HUDEP-2 (cell line): ENCODE measurements around the gene RNGTT.
"Not testable (repeated sequence)": the region's sequence is repeated elsewhere in the genome, so short reads cannot be mapped to it uniquely, and the experiment has no call there.

Source experiments
- DNase-seq, 76 experiments: peaks; one replicate each; lab custom pipeline; 2025; ENCODE audit not compliant: unreplicated experiment in 76 of 76; lab: John Stamatoyannopoulos, UW

RNGTT gene

GRCh38 chr6:88869263-88870020 lies 94.0 kb downstream of the RNGTT start:
- peak in 3 of 76 experiments; percentile 5 to 8 (median 8) for DNase-seq

DNA sequence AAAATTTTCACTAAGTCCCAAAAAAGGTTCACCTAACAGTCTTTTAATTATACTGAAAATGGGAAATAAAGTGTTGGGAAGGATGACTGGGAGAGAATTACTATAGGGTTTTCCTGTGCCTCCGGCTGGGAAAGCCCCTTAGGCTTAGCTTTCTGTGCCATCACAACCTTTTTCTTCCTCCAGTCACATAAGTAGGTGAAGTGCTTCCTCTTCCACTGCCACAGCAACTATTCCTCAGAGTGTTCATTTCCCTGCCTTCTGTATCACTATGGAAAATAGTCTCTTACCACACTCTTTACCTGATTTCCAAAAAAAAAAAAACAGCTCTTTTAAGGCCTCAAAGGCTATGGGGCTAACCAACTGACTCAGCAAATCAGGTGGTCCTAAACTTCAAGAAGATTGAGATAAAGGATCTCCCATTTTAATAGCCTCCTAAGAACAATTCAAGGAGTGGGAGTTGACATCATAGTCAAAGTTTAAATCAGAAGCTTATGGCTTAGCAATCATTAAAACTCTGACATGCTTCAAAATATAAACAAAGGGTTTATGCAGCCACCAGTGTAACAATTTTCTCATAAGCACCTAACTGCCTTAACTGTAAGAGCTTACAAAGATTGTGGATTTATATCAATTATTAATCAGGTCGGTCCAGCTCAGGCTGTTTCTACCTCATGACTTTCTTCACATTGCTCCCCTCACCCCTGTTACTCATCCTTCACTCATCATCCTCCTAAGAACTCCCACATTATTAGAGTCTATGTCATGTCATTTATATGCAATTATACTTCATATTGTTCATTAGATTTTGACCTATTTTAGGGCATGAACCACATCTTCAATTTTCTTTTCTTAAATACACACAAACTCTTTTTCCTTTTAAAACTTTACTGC lies 95.3 kb downstream of the RNGTT start:
- DNase-seq: no peak

- DNase-seq: no peak
Observed at GRCh38 chr6:88866856-88867255, 96.6 kb downstream of the RNGTT start.

DNA sequence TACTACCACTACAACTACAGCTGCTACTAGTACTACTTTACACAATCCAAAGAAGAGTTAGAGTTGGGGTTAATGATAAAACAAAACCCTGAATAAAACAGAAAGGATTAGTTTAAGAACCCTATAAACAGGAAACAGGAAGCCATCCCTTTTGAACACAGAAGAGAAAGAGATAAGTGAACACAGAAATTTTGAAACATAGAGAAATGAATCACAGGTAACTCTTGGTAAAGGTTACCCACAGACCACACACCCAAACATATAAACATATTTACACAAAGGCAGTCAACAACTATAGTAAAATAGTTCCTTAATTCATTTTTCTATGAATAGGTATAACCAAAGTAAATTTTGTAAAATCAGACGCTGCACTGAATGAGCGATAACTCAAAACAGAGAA lies 98.1 kb downstream of the RNGTT start:
- no peak for DNase-seq

- no peak for DNase-seq
Observed at GRCh38 chr6:88864359-88865054, 98.9 kb downstream of the RNGTT start.

DNA sequence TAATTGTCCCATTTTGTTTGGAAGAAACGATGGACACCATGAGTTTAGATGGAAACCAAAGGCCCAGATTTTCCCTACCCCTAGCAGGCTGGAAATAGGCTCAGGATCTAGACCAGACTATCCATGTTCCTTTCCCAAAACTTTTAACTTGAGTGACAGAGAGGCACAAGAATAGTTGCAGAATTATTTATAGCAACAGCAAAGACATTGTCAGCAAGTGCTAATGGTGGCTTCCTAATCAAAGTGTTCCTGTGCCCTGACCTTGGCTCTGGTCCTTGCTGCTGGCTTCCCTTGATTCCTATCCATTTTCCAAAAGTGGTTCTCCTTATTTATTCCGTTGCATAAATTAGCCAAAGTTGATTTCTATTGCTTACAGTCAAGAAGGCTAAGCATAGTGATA lies 103.1 kb downstream of the RNGTT start:
- DNase-seq: no peak

- no peak for DNase-seq
Observed at GRCh38 chr6:88858455-88858854, 105.0 kb downstream of the RNGTT start.

- no peak for DNase-seq
Observed at GRCh38 chr6:88856566-88856965, 106.9 kb downstream of the RNGTT start.

GRCh38 chr6:88855541-88856147 lies 107.8 kb downstream of the RNGTT start:
- no peak for DNase-seq

DNA sequence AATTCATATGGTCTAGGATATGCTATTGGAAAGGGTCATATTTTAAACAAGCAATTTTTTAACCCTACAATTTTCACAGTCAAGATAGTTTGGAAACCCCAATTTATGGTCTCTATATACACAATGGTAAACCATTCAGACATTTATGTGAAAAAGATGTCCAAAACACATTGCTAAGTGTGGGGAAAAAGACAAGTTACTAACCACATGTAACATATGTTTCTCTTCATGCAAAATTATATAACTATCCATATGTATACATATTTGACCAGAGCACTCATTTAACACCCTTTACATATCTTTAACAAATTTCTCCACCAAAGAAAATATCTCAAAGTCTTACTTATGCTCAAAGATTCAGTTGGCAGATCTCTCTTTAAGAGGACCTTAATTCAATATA lies 110.6 kb downstream of the RNGTT start:
- no peak for DNase-seq

- DNase-seq: no peak
Observed at GRCh38 chr6:88852000-88852399, 111.4 kb downstream of the RNGTT start.

DNA sequence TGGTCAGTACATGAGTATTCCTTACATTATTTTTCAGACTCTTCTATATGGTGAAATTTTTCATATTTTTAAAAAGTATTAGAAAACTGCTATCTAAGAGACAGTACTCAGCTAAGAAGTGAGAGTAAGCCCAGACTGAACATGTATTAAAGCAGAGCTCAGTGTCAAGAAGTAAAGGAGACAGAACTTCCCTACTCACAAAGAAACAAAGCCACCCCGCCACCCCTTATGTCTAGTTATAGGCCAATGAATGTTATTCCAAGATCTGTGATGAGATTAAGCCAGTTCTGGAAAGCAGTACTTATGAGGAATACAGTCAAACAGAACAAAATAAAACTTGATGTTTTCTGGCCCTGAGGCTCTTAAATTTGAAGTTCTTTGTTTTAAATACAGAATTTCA lies 114.5 kb downstream of the RNGTT start:
- no peak for DNase-seq

GRCh38 chr6:88843040-88843439 lies 120.4 kb downstream of the RNGTT start:
- no peak for DNase-seq

DNA sequence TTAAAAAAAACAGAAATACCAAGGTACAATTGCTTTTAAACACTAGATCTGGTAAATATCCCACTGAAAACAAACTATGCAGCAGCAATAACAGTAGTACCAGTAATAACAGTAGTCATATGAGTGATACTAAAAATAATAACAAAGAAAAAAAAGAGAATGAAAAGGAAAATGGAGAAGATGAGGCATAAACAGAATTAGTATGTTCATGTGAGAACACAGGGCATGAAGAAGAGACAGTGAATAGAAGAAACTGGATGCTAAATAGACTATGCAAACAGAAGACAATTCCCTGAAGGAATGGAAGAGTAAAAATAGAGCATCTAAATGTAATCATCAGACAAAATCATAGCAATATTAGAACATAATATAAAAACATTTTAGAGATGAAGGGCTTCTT lies 121.1 kb downstream of the RNGTT start:
- DNase-seq: no peak

- no peak for DNase-seq
Observed at GRCh38 chr6:88840796-88841539, 122.5 kb downstream of the RNGTT start.

- DNase-seq: no peak
Observed at GRCh38 chr6:88840289-88840688, 123.1 kb downstream of the RNGTT start.

DNA sequence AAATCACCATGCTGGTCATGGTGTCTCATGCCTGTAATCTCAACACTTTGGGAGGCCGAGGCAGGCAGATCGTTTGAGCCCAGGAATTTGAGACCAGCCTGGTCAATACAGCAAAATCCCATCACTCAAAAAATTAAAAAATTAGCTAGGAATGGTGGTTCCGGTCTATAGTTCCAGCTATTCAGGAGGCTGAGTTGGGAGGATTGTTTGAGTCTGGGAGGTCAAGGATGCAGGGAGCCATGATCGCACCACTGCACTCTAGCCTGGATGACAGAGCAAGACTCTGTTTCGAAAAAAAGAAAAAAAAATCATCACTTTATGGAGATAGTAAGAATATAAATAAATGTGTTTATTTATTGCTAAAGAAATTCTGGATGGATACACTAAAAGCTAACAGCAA lies 124.1 kb downstream of the RNGTT start:
- DNase-seq: no peak

DNA sequence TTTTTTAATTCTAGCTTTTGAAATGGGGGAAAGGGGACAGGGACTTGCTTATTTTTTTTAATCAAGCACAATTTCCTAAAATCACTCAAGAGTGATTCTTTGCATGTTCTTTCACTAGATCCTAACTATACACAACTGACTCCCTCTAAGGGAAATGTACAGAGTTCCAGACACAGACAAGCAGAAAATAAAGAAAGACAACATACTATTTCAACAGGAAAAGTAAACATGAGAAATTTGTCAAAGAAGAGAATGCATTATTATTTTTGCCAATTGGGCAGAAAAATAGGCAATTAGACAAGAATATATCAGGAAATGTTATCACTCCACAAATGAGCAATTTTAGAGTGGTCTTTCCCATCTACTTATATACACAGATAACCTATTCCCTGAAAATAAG lies 128.2 kb downstream of the RNGTT start:
- DNase-seq: no peak

DNA sequence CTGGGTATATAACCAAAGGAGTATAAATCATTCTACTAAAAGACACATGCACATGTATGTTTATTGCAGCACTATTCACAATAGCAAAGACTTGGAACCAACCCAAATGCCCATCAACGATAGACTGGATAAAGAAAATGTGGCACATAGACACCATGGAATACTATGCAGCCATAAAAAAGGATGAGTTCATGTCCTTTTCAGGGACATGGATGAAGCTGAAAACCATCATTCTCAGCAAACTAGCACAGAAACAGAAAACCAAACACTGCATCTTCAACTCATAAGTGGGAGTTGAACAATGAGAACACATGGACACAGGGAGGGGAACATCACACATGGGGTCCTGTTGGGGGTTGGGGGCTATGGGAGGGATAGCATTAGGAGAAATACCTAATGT lies 130.3 kb downstream of the RNGTT start:
- not testable (repeated sequence) for DNase-seq

- DNase-seq: not testable (repeated sequence)
Observed at GRCh38 chr6:88827599-88827998, 135.8 kb downstream of the RNGTT start.
